Endothelial cell of umbilical vein (primary cell): ENCODE results near the gene RIPK3. TPM values are rescaled to one million over a fixed set of nuclear protein-coding genes. Genes with fewer than 3 reads are reported as not detected.

Experiments used
- BruUV-seq: library from RNA; stranded (reverse); fragments of 400-500 nt; replicated peaks from 2 replicates; lab custom pipeline; 2021; lab: Mats Ljungman, UMichigan
- CTCF ChIA-PET: fragments of 300-600, 350-600 bp; sonication (Branson Sonifier 250); formaldehyde crosslinking; loops from one replicate; lab custom pipeline; 2021; ENCODE audit warnings: antibody characterized with exemption, inconsistent platforms; lab: Charles Lee
- POLR2A ChIA-PET: fragments of 300-600, 350-600 bp; sonication (Branson Sonifier 250); formaldehyde crosslinking; loops from one replicate; lab custom pipeline; 2021; ENCODE audit warnings: antibody characterized with exemption, inconsistent platforms; lab: Charles Lee
- DNase-seq: peaks from one replicate; pipeline ENCODE4 v3.0.0-alpha.2; 2011; ENCODE audit warnings: low read depth, low spot score
- FAIRE-seq: peaks from 2 replicates; lab custom pipeline; 2011; peaks lifted over from hg19 to GRCh38; lab: Jason Lieb, UNC
- H2AFZ ChIP-seq: 2 replicates; pipeline ENCODE4 v1.6.0; 2012; ENCODE audit warnings: low read depth, low read length, control low read depth, inconsistent platforms
- H3K27ac ChIP-seq: 2 replicates; pipeline ENCODE4 v1.5.1; 2011; ENCODE audit warnings: low read depth, mild to moderate bottlenecking, control low read depth, low read length, moderate library complexity; ENCODE audit not compliant: insufficient read depth
- H3K27me3 ChIP-seq, 2 experiments: 2 replicates each; pipeline versions ENCODE4 v1.6.0 to v1.6.1; 2011; ENCODE audit warnings: low read length in 2 of 2, mixed read lengths in 1 of 2; ENCODE audit not compliant: control insufficient read depth in 2 of 2, insufficient read depth in 2 of 2
- H3K36me3 ChIP-seq, 2 experiments: 2 replicates in 1 of 2; 3 replicates in 1 of 2; pipeline ENCODE4 v1.5.1; 2011; ENCODE audit warnings: low read length in 2 of 2, mild to moderate bottlenecking in 1 of 2, moderate library complexity in 1 of 2; ENCODE audit not compliant: control insufficient read depth in 2 of 2, insufficient read depth in 2 of 2; ENCODE audit errors: extremely low read depth in 1 of 2
- H3K4me1 ChIP-seq: 3 replicates; pipeline ENCODE4 v1.5.1; 2011; ENCODE audit warnings: mild to moderate bottlenecking, low read length; ENCODE audit not compliant: control insufficient read depth, insufficient read depth; ENCODE audit errors: extremely low read depth
- H3K4me2 ChIP-seq: 2 replicates; pipeline ENCODE4 v1.6.1; 2011; ENCODE audit warnings: low read length, control low read depth, mixed read lengths; ENCODE audit not compliant: insufficient read depth
- H3K4me3 ChIP-seq, 3 experiments: fragments of 200-600 bp in 1 of 3; sonication (generic), shearing (Covaris generic) in 1 of 3; replicated peaks in 1 of 3; 2 replicates each; pipeline ENCODE4 v1.5.1; 2011 to 2016; ENCODE audit warnings: control low read depth in 3 of 3, low read length in 3 of 3, mild to moderate bottlenecking in 2 of 3, inconsistent platforms in 1 of 3, low read depth in 1 of 3, moderate library complexity in 1 of 3; ENCODE audit not compliant: insufficient read depth in 1 of 3
- H3K79me2 ChIP-seq: 2 replicates; pipeline ENCODE4 v1.6.0; 2012; ENCODE audit warnings: low read length, inconsistent platforms; ENCODE audit not compliant: control insufficient read depth, insufficient read depth
- H3K9ac ChIP-seq: replicated peaks from 2 replicates; pipeline ENCODE3; 2011; ENCODE audit warnings: low read length, control low read depth; ENCODE audit not compliant: insufficient read depth; ENCODE audit errors: extremely low read depth
- H3K9me1 ChIP-seq: replicated peaks from 3 replicates; pipeline ENCODE4 v1.6.0; 2011; ENCODE audit warnings: mild to moderate bottlenecking, low read length; ENCODE audit not compliant: control insufficient read depth, insufficient read depth; ENCODE audit errors: extremely low read depth
- H3K9me3 ChIP-seq: replicated peaks from 2 replicates; pipeline ENCODE4 v1.5.1; 2012; ENCODE audit warnings: low read length, inconsistent platforms; ENCODE audit not compliant: control insufficient read depth, insufficient read depth
- H4K20me1 ChIP-seq: replicated peaks from 2 replicates; pipeline ENCODE3; 2011; ENCODE audit warnings: mild to moderate bottlenecking, low read length; ENCODE audit not compliant: control insufficient read depth, insufficient read depth; ENCODE audit errors: extremely low read depth
- EZH2 ChIP-seq: IDR thresholded peaks from 2 replicates; pipeline ENCODE4 v1.6.1; 2012; ENCODE audit warnings: borderline replicate concordance, low read depth, mild to moderate bottlenecking, moderate library complexity, low read length, inconsistent platforms; ENCODE audit not compliant: severe bottlenecking
- GATA2 ChIP-seq: IDR thresholded peaks from 2 replicates; pipeline ENCODE4 v1.7.0; 2011; ENCODE audit warnings: low read depth, mild to moderate bottlenecking, moderate library complexity, mixed read lengths, low read length; ENCODE audit not compliant: insufficient read length, insufficient read depth
- POLR2A ChIP-seq: IDR thresholded peaks from 2 replicates; pipeline ENCODE4 v1.6.1; 2012; ENCODE audit warnings: low read depth, mild to moderate bottlenecking, control low read depth, low read length
- POLR2AphosphoS5 ChIP-seq: IDR thresholded peaks from 2 replicates; pipeline ENCODE4 v1.6.1; 2012; ENCODE audit warnings: low read depth, mild to moderate bottlenecking, control low read depth, low read length, moderate library complexity; ENCODE audit not compliant: insufficient read depth
- dilution Hi-C: fragments of 300-500 bp; cut with MboI; formaldehyde crosslinking; loops from one replicate; pipeline ENCODE4 v1.15.0; 2019; ENCODE audit warnings: low sequenced_read_pairs; ENCODE audit not compliant: extremely low pct_ligation_motif_present
- intact Hi-C: fragments of 100-400 bp; cut with micrococcal nuclease; formaldehyde crosslinking; loops from one replicate; pipeline ENCODE4 v1.10.0; 2022
- polyA plus RNA-seq, 4 experiments: library from polyadenylated mRNA; depleted of rRNA in 3 of 4; stranded (reverse) in 3 of 4; unstranded in 1 of 4; fragments of >200 nt; gene quantifications; 2 replicates each; pipeline versions ENCODE4 v1.2.1 to v1.2.3, GENCODE V29; 2011 to 2012; ENCODE audit warnings: missing spikeins in 1 of 4
- total RNA-seq: library from RNA; stranded (reverse); gene quantifications from 2 replicates; pipeline ENCODE4 v1.2.3, GENCODE V29; 2021

The RIPK3 gene
- total and polyA plus RNA-seq, 2 donors (not counting 3 experiments of a cell fraction or from before 2014, with no cell fraction given): 3.1 to 5.1 TPM

DNA sequence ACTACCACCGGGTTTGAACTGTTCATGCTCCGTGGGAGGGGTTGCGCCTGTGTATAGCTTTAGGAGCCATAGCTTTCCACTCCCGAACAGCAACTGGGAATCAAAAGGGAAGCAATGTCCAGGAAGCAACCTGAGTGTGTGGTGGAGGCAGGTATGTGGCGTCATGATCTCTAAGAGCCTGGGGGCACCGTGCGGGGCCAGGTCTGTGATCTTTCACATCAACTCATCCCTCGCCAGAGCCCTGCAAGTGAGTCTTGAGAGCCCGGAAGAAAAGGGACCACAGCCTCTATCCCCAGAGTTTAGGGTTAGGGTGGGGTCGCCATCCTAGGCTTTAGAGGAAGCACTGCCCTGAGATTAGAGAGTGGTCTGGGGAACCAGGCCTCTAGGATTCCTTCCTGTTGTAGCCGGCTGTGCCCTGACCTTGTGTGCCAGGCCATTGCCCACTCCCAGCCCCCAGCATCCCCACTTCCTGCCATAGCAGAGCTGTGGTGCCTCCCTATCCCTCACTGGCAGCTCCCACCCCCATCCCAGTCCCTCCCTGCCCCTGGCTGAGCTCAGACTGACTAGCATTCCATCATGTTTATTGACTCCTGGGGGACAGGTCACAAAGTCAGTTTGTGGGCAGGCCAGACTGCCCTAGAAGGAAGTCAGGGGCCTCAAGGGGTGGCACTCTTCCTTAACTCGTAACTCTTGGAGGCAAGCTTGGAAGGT is 4.2 kb downstream of the RIPK3 start:
- H4K20me1 ChIP-seq: no peaks in the 10 kb centered on the region
- no peak for FAIRE-seq
- H3K4me2 ChIP-seq: peak overlapping the region; percentile 89
- H3K9ac ChIP-seq: peak overlapping the region; percentile 80
- dilution Hi-C loops (no loop called here), intact Hi-C loops (loop anchor here (2.0 kb wide), 1 partner anchor 53 kb away; no protein-coding TSS in a partner anchor)
- H3K4me3 ChIP-seq: peak overlapping the region in 2 of 3 experiments; percentile 70 to 83
- ChIA-PET CTCF (interaction anchor here (0.7 to 20.1 kb wide), 7 partner anchors 7 to 98 kb away, joined by 3 to 811 read pairs (median 20); partner anchors contain the start of genes CBLN3, KHNYN and NFATC4), POLR2A (interaction anchor here (1.0 kb wide), 1 partner anchor 96 kb away, joined by 4 read pairs; no protein-coding TSS in a partner anchor)
- peaks cover 37% of the 10 kb centered on the region for H3K4me1 ChIP-seq
- no peak for TF ChIP-seq GATA2
- peak; percentile 44 for TF ChIP-seq POLR2AphosphoS5
- TF ChIP-seq EZH2: no peak
- peak; percentile 24 for TF ChIP-seq POLR2A
- H3K9me1 ChIP-seq: no peaks in the 10 kb centered on the region
- H3K9me3 ChIP-seq: no peaks in the 10 kb centered on the region
- no peaks in the 10 kb centered on the region for H3K79me2 ChIP-seq
- H3K36me3 ChIP-seq: peaks cover 0 to 5% of the 10 kb centered on the region in 2 experiments
- peaks cover 2 to 3% of the 10 kb centered on the region in 2 experiments for H3K27me3 ChIP-seq
- peak overlapping the region; percentile 59 for H3K27ac ChIP-seq
- no TSS peak for BruUV-seq
- DNase-seq: peak; percentile 41
- peak overlapping the region; percentile 83 for H2AFZ ChIP-seq
